Liver (tissue), 3 donors: ENCODE measurements around the gene HIF1AN.

Experiments
- ATF3 ChIP-seq: IDR thresholded peaks from 2 replicates; pipeline ENCODE4 v1.6.1; 2016; ENCODE audit warnings: antibody characterized with exemption
- CTCF ChIP-seq: fragments of 150-350 bp; IDR thresholded peaks from 2 replicates; pipeline ENCODE4 v1.5.1; 2017; ENCODE audit warnings: improper control_type of control experiment, low read depth, low read length; ENCODE audit not compliant: missing input control
- HNF4A ChIP-seq, 2 donors: conservative IDR thresholded peaks; 2 replicates each; pipeline ENCODE4 v1.6.1; 2016; ENCODE audit warnings: antibody characterized with exemption in 2 of 2, mild to moderate bottlenecking in 2 of 2
- JUND ChIP-seq, 2 donors: IDR thresholded peaks; 2 replicates each; pipeline ENCODE4 v1.6.1; 2016; ENCODE audit warnings: antibody characterized with exemption in 2 of 2
- MAX ChIP-seq: IDR thresholded peaks from 2 replicates; pipeline ENCODE4 v1.6.1; 2016; ENCODE audit warnings: antibody characterized with exemption
- NR2F2 ChIP-seq: IDR thresholded peaks from 2 replicates; pipeline ENCODE4 v1.6.1; 2016; ENCODE audit warnings: antibody characterized with exemption
- RAD21 ChIP-seq, 2 donors: IDR thresholded peaks; 2 replicates each; pipeline ENCODE4 v1.6.1; 2016; ENCODE audit warnings: antibody characterized with exemption in 2 of 2, mild to moderate bottlenecking in 2 of 2
- REST ChIP-seq: IDR thresholded peaks from 2 replicates; pipeline ENCODE4 v1.6.1; 2016; ENCODE audit warnings: antibody characterized with exemption, mild to moderate bottlenecking
- SP1 ChIP-seq: IDR thresholded peaks from 2 replicates; pipeline ENCODE4 v1.6.1; 2018; ENCODE audit warnings: antibody characterized with exemption, mild to moderate bottlenecking
- TAF1 ChIP-seq: conservative IDR thresholded peaks from 2 replicates; pipeline ENCODE4 v1.6.1; 2016; ENCODE audit warnings: antibody characterized with exemption, mild to moderate bottlenecking
- YY1 ChIP-seq: IDR thresholded peaks from 2 replicates; pipeline ENCODE4 v1.6.1; 2016; ENCODE audit warnings: antibody characterized with exemption, mild to moderate bottlenecking
- ZBTB33 ChIP-seq: IDR thresholded peaks from 2 replicates; pipeline ENCODE4 v1.6.1; 2016; ENCODE audit warnings: antibody characterized with exemption
- donor health status: healthy.
- donor health status: healthy.

- no peak for TF ChIP-seq TAF1
- TF ChIP-seq YY1: no peak
- no peak for TF ChIP-seq CTCF
- TF ChIP-seq SP1: no peak
- TF ChIP-seq ATF3: no peak
- TF ChIP-seq RAD21 (IDR thresholded peaks at IDR 0.05): no peak
- TF ChIP-seq MAX: no peak
- TF ChIP-seq NR2F2: no peak
- peak; percentile 7 for TF ChIP-seq REST
- no peak for TF ChIP-seq ZBTB33
- TF ChIP-seq JUND (IDR thresholded peaks at IDR 0.05): no peak
- peak in 1 of 2 donors; percentile 9 for TF ChIP-seq HNF4A (conservative IDR thresholded peaks at IDR 0.05)
Observed at GRCh38 chr10:100519311-100520051, 16.3 kb upstream of the HIF1AN start, which contains the start of gene SEC31B.
